Psoas muscle (tissue), 8 donors: Measurements from ENCODE around the gene PPP1R18. TPM values are rescaled to one million over a fixed set of nuclear protein-coding genes. Genes with fewer than 3 reads are reported as not detected.
"Not testable (repeated sequence)": the region's sequence is repeated elsewhere in the genome, so short reads cannot be mapped to it uniquely, and the experiment has no call there.

Experiments
- ATAC-seq, 4 donors: fragments of 200-7000 bp; cut with Tn5 transposase; one replicate each; pipeline ENCODE4 v1.9.1; 2020; ENCODE audit warnings: moderate library complexity in 3 of 4, mild to moderate bottlenecking in 2 of 4
- DNase-seq, 2 donors: peaks; one replicate each; pipeline ENCODE4 v3.0.0-alpha.2; 2020
- H3K27ac ChIP-seq: fragments of 200-600 bp; one replicate; pipeline ENCODE4 v1.8.0; 2022
- H3K27me3 ChIP-seq, 3 donors: fragments of 200-600 bp in 1 of 3; one replicate each; pipeline versions ENCODE4 v1.6.1 to v1.8.0; 2013 to 2022; ENCODE audit warnings: low read length in 2 of 3, mild to moderate bottlenecking in 2 of 3, moderate library complexity in 1 of 3; ENCODE audit not compliant: insufficient read depth in 3 of 3
- H3K36me3 ChIP-seq, 2 donors: fragments of 200-600 bp in 1 of 2; one replicate each; pipeline versions ENCODE4 v1.6.1 to v1.8.0; 2013 to 2022; ENCODE audit warnings: low read depth in 1 of 2, mild to moderate bottlenecking in 1 of 2, moderate library complexity in 1 of 2; ENCODE audit not compliant: insufficient read depth in 1 of 2
- H3K4me1 ChIP-seq: fragments of 200-600 bp; one replicate; pipeline ENCODE4 v1.8.0; 2022
- H3K4me3 ChIP-seq: fragments of 200-600 bp; one replicate; pipeline ENCODE4 v1.8.0; 2022; ENCODE audit warnings: mild to moderate bottlenecking
- H3K9me3 ChIP-seq: fragments of 200-600 bp; one replicate; pipeline ENCODE4 v1.8.0; 2022
- WGBS, 3 donors: extraction: QIAGEN DNeasy Blood & Tissue Kit; methylation state at CpG; one replicate each; pipeline versions ENCODE4 v1.1.6 to v1.1.7; 2013; 5-methylcytosine and 5-hydroxymethylcytosine counted together
- intact Hi-C, 2 donors: fragments of 100-400 bp; cut with DNase I; formaldehyde crosslinking; loops; one replicate each; pipeline versions ENCODE4 v1.11.0 to v1.14.2; 2022
- polyA plus RNA-seq, 3 donors: library from polyadenylated mRNA; stranded (reverse); fragments of 200-250 nt; gene quantifications; one replicate each; pipeline ENCODE4 v1.2.3, GENCODE V29; 2013
- total RNA-seq, 4 donors: library from RNA; stranded (reverse); fragmentation: NEBNext Ultra II Directional in 2 of 4; extraction: Animal tissue kit (Norgen Biotek cat#: 25700) in 2 of 4; gene quantifications; one replicate each; pipeline versions ENCODE4 v1.2.1 to v1.2.4, GENCODE V29; 2021 to 2023
- TF ChIP-seq, protein P1 (sequence below): fragments of 200-600 bp; IDR thresholded peaks from one replicate; pipeline ENCODE4 v1.8.0; 2022; ENCODE audit warnings: antibody characterized with exemption
- donor health status: healthy with polysubstance abuse.
- donor health status: DM: no; HTN: no; CAD: no; lungs with moderate emphysema.
- donor health status: Bipolar disorder and iron deficiency.
- donor health status: healthy.
- donor health status: DM: yes; HTN: yes; CAD: no.
- donor health status: DM: no; HTN: no; CAD: no.
- donor health status: DM: no; HTN: no; CAD: no.
- donor health status: DM: yes; HTN: yes; CAD: no.

PPP1R18 gene
- total and polyA plus RNA-seq, 7 donors = 6.7 to 39.7 (median 15.6) TPM

- Histone ChIP-seq H3K9me3 (no peaks in the 10 kb centered on the region), H3K27ac (no peak overlapping the region), H3K36me3 (peaks cover 2 to 53% of the 10 kb centered on the region in 2 donors), H3K4me1 (peaks cover 13% of the 10 kb centered on the region), H3K4me3 (peak overlapping the region; percentile 97), H3K27me3 (no peaks in the 10 kb centered on the region)
- intact Hi-C loops = loop anchor here (5.0 kb wide), 3 partner anchors 34 to 189 kb away; partner anchors contain the start of gene ATAT1 (in 1 of the 2)
- WGBS, 3 donors = 84 to 90% (median 85%) methylated on average over 27 of the region's 27 CpGs
- ATAC-seq (no peak), DNase-seq (no peak)
- TF ChIP-seq, protein P1, sequence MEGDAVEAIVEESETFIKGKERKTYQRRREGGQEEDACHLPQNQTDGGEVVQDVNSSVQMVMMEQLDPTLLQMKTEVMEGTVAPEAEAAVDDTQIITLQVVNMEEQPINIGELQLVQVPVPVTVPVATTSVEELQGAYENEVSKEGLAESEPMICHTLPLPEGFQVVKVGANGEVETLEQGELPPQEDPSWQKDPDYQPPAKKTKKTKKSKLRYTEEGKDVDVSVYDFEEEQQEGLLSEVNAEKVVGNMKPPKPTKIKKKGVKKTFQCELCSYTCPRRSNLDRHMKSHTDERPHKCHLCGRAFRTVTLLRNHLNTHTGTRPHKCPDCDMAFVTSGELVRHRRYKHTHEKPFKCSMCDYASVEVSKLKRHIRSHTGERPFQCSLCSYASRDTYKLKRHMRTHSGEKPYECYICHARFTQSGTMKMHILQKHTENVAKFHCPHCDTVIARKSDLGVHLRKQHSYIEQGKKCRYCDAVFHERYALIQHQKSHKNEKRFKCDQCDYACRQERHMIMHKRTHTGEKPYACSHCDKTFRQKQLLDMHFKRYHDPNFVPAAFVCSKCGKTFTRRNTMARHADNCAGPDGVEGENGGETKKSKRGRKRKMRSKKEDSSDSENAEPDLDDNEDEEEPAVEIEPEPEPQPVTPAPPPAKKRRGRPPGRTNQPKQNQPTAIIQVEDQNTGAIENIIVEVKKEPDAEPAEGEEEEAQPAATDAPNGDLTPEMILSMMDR = no peak
Measured at GRCh38 chr6:30670760-30671527, 15.5 kb downstream of the PPP1R18 start.

GRCh38 chr6:30666300-30666699 lies 20.1 kb downstream of the PPP1R18 start:
- intact Hi-C loops, ATAC-seq, H3K27ac ChIP-seq, DNase-seq, H3K4me3 ChIP-seq, H3K9me3 ChIP-seq, H3K4me1 ChIP-seq, H3K27me3 ChIP-seq: not testable (repeated sequence)
- WGBS, 3 donors = 85 to 92% (median 86%) methylated on average over 2 of the region's 2 CpGs
- H3K36me3 ChIP-seq = peaks cover 14 to 97% of the 10 kb centered on the region in 2 donors

- TF ChIP-seq, protein P1 = no peak
- DNase-seq = peak in 1 of 2 donors; percentile 36
Measured at GRCh38 chr6:30664994-30665767, 21.3 kb downstream of the PPP1R18 start.

DNA sequence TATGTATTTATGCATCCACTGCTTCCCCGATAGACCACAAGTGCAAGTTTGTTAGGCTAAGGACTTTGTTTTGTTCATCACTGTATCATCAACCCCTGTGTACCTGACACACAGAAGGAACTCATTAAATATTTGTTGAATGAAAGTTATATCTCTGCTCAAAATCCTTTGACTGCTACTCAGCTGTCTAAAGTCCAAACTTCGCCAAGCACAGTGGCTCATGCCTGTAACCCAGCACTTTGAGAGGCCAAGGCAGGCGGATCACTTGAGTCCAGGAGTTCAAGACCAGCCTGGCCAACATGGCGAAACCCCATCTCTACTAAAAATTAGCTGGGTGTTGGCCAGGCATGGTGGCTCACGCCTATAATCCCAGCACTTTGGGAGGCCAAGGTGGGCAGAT lies 28.5 kb downstream of the PPP1R18 start:
- peaks cover 7 to 100% of the 10 kb centered on the region in 2 donors for H3K36me3 ChIP-seq
- H3K27ac ChIP-seq, H3K9me3 ChIP-seq, intact Hi-C loops, H3K27me3 ChIP-seq, H3K4me3 ChIP-seq, DNase-seq, ATAC-seq, H3K4me1 ChIP-seq: not testable (repeated sequence)
- 92 to 95% (median 94%) methylated on average over 5 of the region's 5 CpGs for WGBS, 3 donors

More at GRCh38 chr6:30664994-30665767, 21.3 kb downstream of the PPP1R18 start:
- Histone ChIP-seq H3K27me3 (no peaks in the 10 kb centered on the region), H3K36me3 (peaks cover 14 to 100% of the 10 kb centered on the region in 2 donors), H3K9me3 (no peaks in the 10 kb centered on the region), H3K4me3 (no peak overlapping the region), H3K27ac (no peak overlapping the region), H3K4me1 (no peaks in the 10 kb centered on the region)
- 88 to 95% (median 90%) methylated on average over 34 of the region's 34 CpGs for WGBS, 3 donors
- intact Hi-C loops = no loop called here
- ATAC-seq = no peak

DNA sequence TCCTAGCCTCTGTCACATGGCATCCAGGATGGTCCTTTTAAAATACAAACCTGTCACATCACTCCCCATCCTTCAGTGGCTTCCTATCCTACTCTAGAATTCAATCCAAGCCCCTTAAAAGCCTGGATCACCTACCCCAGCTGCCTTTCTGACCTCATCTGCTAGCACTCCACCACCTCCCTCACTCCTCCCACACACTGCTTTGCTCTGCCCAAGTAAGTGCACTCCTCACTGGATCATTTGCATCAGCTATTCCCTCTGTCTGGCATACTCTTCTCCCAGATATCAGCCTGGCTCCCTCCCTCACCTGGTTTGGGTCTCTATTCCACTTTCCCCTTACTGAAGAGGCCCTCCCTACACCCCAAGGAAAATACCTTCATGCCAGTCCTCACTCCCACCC lies 29.0 kb downstream of the PPP1R18 start:
- Histone ChIP-seq H3K36me3 (peaks cover 5 to 100% of the 10 kb centered on the region in 2 donors), H3K27ac (no peak overlapping the region), H3K9me3 (no peaks in the 10 kb centered on the region), H3K4me1 (no peaks in the 10 kb centered on the region), H3K4me3 (no peak overlapping the region), H3K27me3 (no peaks in the 10 kb centered on the region)
- ATAC-seq = no peak
- intact Hi-C loops = no loop called here
- TF ChIP-seq, protein P1 = no peak
- DNase-seq = no peak
